ENCODE measurements around the gene DSCAML1. TPM values are rescaled to one million over a fixed set of nuclear protein-coding genes. Genes with fewer than 3 reads are reported as not detected.

DSCAML1 gene
- total and polyA plus RNA-seq, 9 of the 15 experiments (the other 6 are each of a cell fraction or from before 2014, with no cell fraction given): not detected

DNA sequence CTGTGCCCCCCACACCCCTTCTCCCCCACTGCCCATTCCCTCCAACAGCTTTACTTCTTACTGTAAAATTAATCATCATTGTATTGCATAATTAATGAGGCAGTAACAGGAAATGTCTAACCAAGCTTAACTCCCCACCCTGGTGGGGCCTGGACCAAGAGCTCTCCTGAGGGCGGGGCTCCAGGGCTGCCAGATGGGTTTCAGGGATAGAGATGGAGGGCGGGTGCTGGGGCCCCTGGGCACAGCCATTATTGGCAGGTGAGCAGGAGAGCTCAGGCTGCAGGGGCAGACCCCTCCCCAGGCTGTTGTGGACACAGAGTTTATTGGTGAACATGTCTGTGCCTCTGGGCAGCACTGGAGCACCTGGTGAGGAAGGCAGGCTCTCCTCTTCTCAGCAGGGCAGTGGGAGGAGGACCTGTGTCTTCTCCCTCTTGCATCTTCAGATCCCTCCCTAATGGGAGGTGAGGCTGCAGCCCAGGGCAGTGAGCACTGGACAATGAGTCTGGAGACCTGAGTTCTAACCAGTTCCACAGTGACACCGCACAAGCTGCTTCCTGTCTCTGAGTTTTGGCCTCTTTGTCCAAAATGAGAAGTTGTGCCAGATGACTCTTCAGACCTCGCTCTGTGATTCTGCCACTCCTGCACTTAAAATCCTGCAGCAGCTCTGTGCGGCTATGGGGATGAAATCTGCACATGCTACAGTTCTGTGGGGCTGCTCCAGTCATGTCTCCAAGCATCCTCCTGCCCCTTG lies 236.1 kb downstream of the DSCAML1 start:
- H3K79me2 ChIP-seq (ENCODE audit: control insufficient read depth, insufficient read depth, low read length): no peaks in the 10 kb centered on the region
- BruUV-seq (replicated peaks): no TSS peak
- H3K27me3 ChIP-seq (ENCODE audit: control insufficient read depth in 2 of 2, insufficient read depth in 2 of 2, low read length in 2 of 2): peaks cover 10 to 45% of the 10 kb centered on the region in 2 experiments; a peak in 3 of 5 replicates
- DNase-seq (ENCODE audit: extremely low read depth in 1 of 4, low spot score in 3 of 4) (no peak), ATAC-seq (no peak), FAIRE-seq (no peak)
- no peak overlapping the region for H3K4me3 ChIP-seq
- no peaks in the 10 kb centered on the region for H3K4me1 ChIP-seq (replicated peaks in 1 of 2; ENCODE audit: control insufficient read depth in 2 of 2, insufficient read depth in 2 of 2, low read length in 2 of 2)
- in situ Hi-C loops (cut with MboI): no loop called here
- intact Hi-C loops (cut with micrococcal nuclease): no loop called here
- H2AFZ ChIP-seq (ENCODE audit: low read depth, low read length): no peak overlapping the region
- ChIA-PET POLR2A (no interaction called here), CTCF (ENCODE audit: low intra/inter-chr PET ratio) (no interaction called here)
- no peaks in the 10 kb centered on the region for H3K36me3 ChIP-seq (ENCODE audit: control insufficient read depth, insufficient read depth, low read length)
- H3K9me1 ChIP-seq (ENCODE audit: control insufficient read depth, insufficient read depth, low read length): no peaks in the 10 kb centered on the region
- WGBS (ENCODE audit: insufficient coverage, low coverage, missing lambda C conversion rate): 0% methylated on average over 5 of the region's 5 CpGs
- H3K4me2 ChIP-seq (ENCODE audit: insufficient read depth, low read length): no peak overlapping the region
- TF ChIP-seq LARP7 (IDR thresholded peaks at IDR 0.05) (no peak), EZH2 (IDR thresholded peaks at IDR 0.05; ENCODE audit: borderline replicate concordance, low read depth, low read length) (no peak), CBFA2T2 (conservative IDR thresholded peaks at IDR 0.05) (no peak), ZNF324 (CRISPR knock-in tag; IDR thresholded peaks at IDR 0.05) (no peak), ZNF384 (IDR thresholded peaks at IDR 0.05; ENCODE audit: low read depth, low read length) (no peak), POLR2B (IDR thresholded peaks at IDR 0.05; ENCODE audit: low read depth, partially characterized antibody) (no peak), ETV5 (CRISPR knock-in tag; IDR thresholded peaks at IDR 0.05; ENCODE audit: low read depth) (no peak), MEF2A (IDR thresholded peaks at IDR 0.05; ENCODE audit: control insufficient read depth, low read depth, low read length) (no peak)
- TF ChIP-seq, protein P1, sequence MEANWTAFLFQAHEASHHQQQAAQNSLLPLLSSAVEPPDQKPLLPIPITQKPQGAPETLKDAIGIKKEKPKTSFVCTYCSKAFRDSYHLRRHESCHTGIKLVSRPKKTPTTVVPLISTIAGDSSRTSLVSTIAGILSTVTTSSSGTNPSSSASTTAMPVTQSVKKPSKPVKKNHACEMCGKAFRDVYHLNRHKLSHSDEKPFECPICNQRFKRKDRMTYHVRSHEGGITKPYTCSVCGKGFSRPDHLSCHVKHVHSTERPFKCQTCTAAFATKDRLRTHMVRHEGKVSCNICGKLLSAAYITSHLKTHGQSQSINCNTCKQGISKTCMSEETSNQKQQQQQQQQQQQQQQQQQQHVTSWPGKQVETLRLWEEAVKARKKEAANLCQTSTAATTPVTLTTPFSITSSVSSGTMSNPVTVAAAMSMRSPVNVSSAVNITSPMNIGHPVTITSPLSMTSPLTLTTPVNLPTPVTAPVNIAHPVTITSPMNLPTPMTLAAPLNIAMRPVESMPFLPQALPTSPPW (CRISPR knock-in tag; IDR thresholded peaks at IDR 0.05): no peak
- H4K20me1 ChIP-seq (replicated peaks; ENCODE audit: control insufficient read depth, insufficient read depth, low read length): peaks cover 10% of the 10 kb centered on the region; the same call in 1 of the 2 replicates
- no peaks in the 10 kb centered on the region for H3K9me3 ChIP-seq (replicated peaks; ENCODE audit: control insufficient read depth, insufficient read depth, low read depth, low read length)
- H3K27ac ChIP-seq (ENCODE audit: extremely low read depth, low read depth, low read length): no peak overlapping the region
- no peak overlapping the region for H3K9ac ChIP-seq (ENCODE audit: insufficient read depth in 1 of 2, low read depth in 2 of 2, low read length in 2 of 2)

Measured in K562 (cell line).